ENCODE results near the gene ARID1A.

DNA sequence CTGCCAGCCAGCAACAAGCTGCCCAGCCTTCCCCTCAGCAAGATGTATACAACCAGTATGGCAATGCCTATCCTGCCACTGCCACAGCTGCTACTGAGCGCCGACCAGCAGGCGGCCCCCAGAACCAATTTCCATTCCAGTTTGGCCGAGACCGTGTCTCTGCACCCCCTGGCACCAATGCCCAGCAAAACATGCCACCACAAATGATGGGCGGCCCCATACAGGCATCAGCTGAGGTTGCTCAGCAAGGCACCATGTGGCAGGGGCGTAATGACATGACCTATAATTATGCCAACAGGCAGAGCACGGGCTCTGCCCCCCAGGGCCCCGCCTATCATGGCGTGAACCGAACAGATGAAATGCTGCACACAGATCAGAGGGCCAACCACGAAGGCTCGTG is 78.6 kb downstream of the ARID1A start:
- TF ChIP-seq, protein P1, sequence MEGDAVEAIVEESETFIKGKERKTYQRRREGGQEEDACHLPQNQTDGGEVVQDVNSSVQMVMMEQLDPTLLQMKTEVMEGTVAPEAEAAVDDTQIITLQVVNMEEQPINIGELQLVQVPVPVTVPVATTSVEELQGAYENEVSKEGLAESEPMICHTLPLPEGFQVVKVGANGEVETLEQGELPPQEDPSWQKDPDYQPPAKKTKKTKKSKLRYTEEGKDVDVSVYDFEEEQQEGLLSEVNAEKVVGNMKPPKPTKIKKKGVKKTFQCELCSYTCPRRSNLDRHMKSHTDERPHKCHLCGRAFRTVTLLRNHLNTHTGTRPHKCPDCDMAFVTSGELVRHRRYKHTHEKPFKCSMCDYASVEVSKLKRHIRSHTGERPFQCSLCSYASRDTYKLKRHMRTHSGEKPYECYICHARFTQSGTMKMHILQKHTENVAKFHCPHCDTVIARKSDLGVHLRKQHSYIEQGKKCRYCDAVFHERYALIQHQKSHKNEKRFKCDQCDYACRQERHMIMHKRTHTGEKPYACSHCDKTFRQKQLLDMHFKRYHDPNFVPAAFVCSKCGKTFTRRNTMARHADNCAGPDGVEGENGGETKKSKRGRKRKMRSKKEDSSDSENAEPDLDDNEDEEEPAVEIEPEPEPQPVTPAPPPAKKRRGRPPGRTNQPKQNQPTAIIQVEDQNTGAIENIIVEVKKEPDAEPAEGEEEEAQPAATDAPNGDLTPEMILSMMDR (conservative IDR thresholded peaks at IDR 0.05), result no peak
- TF ChIP-seq EZH2 (IDR thresholded peaks at IDR 0.05; ENCODE audit: low read depth), result no peak

Measured in PC-9 (cell line).